Limb (tissue), 2 donors: Measurements from ENCODE around the gene OTOG.

Source experiments
- DNase-seq, 2 donors: peaks; one replicate each; pipeline ENCODE4 v3.0.0-alpha.2; 2016; ENCODE audit errors: extremely low spot score in 2 of 2

OTOG gene

DNA sequence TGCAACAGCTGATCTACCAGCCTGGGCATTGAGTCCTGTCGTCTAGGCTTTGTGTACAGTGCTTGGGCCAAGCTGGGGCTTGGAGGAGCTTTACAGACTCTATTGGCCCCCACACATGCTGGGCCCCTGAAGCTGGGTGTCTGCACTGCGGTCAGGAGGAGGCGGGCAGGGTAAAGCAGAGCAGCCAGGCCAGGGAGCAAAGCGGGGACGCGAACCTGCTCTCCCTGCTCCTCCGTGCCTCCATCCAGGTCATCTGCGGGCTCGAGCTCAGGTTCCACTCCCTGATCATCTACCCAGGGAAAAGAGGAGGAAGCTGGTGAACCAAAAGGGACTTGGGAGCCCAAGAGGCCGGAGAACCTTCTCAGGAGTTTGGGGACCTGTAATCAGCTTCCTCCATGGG lies 29.9 kb upstream of the OTOG start:
- no peak for DNase-seq

DNA sequence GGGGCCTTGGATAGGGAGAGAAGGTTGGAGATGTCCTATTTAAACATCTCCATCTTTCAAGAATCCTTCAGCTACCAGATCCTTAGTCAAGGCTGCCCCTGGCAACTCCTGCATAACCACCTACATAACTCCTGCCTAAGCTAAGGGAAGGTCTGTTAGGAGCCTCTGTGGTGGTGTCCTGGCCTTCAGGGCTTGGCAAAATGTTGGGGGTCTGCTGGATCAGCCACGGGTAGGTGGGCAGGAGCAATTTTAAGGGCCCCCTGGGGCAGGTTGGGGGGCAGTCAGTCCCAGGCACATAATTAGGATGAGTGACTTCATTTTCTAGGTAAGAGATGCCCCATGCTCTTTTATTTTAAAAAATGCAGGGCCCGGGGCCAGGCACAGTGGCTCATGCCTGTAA lies 28.7 kb upstream of the OTOG start:
- no peak for DNase-seq

DNA sequence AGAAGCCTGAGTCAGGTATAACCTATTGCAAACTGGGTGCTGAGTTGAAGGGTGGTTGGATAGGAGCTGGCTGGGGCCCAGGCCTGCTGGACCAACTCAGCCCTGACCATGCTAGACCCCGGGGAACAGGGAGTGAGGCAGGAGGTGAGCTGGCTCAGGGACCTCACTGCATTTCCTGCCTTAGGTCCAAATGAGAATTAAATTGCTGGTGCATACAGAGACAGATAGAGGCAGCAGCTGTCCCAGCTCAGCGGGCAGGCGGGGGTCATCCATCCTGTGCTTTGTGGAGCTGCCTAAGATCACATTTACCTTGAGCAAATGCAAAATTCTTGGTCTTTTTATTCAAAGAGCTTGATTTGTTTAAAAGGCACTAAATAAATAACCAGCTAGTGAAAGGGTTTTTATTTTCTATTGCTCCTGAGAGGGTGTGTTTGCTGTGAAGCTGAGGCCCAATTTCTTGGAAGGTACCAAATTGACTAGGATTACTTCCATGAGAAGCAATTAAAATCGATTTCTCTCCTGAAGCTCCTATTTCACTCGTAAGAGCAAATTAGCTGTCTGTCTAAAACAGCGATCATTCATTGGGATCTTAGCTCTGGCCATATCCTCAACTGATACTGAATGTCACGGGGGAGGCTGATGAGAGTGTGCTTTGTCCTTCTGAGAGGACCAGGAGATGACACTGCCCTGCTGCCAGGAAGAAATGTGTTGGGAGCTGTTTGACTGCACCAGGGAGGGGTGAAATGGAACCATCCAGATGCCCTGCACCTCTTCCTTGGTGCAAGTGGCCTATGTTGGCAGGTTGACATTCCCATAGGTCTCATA lies 27.8 kb upstream of the OTOG start:
- DNase-seq, result no peak

DNA sequence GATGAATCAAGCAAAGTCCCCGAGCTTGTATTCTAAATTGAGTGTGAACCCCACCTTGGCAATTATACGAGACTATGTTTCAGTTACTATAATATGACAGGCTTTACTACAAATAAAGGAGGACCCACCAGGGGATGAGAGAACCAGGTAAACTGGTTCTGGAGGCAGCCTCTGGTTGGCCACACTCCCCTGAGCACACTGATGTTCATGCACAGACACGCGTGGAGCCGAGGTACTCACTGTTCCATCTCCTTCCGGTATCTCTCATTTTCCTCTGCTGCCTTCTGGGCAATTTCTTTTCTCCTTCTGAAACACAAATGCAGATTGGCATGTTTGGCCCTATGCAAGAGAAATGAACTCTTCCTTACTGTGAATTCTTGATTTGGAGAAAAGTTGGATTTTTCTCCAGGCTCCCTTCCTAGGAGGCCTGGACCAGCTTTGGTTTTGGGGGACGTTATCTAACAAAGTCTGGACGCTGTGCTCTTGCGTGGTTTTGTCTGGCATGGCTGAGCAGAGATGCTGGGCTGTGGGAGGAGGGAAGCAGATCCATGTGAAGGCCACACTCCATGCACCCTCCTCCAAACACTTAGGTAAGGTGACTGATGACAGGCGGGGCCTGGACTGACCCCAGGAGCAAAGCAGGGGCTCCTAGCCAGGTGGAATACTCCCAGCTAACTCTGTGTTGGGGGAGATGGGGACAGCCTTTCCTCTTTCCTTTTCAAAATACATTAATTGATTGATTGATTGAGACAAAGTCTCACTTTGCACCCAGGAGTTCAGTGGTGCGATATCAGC lies 25.8 kb upstream of the OTOG start:
- no peak for DNase-seq

DNA sequence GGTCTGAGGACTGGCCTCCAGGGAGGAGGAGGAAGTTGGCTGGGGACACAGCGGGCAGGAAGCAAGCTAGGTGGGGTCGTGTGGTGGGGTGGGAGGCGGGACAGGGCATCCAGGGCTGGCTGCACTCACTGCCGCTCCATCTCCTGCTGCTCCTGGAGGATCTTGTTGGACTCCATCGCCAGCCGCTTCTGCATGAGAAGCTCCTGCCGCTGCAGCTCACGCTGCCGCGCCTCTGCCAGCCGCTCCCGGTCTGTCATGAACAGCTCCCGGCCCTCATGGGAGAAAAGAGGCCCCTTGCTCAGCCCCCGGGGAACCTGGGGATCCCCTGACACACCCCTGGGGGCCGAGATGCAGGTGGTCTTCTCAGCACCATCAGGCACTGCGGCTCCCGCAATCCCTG lies 24.4 kb upstream of the OTOG start:
- DNase-seq, result no peak

DNA sequence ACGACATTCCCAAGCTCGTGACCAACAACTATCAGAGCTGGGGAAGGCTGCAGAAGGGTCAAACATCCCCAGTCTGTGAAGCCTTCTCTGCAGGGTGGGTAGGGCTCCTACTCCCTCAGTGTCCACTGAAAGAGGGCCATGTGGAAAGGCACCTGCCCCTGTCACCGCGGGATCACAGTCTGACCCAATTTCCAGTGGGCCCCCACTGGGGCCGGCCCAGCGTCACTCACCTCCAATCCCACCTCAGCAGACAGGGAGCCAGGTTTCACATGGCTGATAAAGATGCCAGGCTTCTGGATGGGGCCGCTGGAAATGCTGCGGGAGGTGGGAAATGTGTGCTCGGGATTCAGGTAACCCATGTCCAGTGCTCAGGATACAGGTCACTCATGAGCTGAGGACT lies 22.8 kb upstream of the OTOG start:
- no peak for DNase-seq

DNA sequence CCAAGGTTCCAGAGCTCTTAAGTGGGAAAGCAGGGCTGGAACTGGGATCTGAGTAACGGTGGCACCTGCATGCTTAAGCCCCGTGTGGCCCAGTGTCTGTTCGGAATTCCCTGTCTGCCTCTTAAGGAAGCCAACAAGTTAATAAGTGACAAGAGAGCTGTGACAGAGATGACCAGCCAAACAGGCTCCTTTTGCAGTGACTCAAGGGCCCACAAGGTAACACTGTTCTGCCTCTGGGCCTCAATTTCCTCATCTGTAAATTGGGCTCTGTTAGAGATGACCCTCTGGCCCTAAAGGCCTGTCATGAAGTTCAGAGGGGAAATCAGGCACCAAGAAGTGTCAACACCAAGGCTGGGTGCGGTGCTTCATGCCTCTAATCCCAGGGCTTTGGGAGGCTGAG lies 21.5 kb upstream of the OTOG start:
- DNase-seq, result no peak

DNA sequence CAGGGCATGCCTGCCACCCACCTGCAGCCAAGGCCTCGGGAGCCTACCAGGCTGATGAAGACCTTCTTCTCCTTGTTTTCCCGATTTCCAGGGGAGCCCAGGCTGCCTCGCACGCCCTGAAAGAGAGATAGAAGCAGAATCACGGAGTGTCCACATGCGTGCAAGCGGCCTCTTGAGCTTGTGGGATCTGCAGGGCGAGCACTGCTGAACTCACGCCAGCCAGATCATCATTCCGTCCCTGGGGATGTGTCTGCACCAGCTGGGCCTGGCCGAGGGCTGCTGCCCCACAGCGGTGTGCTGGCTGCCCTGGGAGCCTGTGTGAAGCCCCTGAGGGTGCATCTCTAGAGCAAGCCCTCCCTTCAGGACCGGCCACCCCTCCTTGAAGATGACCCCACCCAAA lies 20.7 kb upstream of the OTOG start:
- DNase-seq, result no peak

DNA sequence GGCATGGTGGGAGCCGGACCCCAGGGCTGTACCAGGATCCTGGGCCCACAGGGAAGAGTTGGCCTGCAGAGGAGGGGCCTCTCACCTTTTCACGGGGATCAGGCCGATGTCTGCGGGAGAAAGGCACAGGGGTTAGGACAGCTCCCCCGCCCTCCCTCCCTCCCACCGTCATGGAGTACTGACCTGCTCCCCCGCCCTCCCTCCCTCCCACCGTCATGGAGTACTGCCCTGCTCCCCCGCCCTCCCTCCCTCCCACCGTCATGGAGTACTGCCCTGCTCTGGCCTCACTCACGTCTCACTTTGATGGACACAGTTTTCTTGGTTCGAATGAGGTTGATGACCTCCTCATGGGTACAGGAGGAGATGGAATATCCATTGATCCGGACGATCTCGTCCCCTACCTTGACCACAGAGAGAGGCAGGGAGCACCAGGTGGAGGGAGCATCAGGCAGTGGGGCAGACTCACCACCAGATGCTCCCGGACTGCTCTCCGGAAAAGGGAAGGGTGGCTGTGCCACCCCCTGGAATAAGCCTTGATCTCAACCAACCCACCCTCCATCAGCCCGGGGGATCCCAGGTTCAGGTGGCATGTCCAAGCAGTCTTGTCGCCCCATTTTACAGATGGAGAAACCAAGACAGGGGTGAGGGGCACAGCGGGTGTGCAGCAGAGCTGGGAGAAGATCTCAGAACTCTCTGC lies 20.0 kb upstream of the OTOG start:
- DNase-seq, result no peak

DNA sequence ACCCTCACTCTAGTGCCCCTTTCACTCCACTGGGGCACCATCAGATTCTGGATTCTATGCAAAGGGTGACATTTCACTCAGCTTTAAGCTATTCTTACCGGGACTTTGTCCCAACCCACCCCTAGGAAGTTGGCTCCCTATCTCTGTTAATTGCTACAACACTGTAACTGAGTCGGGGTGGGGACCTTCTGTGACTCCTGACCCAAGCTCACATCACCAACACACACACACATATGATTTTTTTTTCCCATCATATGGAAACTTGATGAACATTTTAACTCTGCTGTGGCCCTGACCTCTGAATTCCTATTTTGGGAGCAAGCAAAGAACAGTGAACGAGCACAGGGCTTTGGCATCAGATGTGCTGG lies 19.4 kb upstream of the OTOG start:
- DNase-seq, result no peak

DNA sequence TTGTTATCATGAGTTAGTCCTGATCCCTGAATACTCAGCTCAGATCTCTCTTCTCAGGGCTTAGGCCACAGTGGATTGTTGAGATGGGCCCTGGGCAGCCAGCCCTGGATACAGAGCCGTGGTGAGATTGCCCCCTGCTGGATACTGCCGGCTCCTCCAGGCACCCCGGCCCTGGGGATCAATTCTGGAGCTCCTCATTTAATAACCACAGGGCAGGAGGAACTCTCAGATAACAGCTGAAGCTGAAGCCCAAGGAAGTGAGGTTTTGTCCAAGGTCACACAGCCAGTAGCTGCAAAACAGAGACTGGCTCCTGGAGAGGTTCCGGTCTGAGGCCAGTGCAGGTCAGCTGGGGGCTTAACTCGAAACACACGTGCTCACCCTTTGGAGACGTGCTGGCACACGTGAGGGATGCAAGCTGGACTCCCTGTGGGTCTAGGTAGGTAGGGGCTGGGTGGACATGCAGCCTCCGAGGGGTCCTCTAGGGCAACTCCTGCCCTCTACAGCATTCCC lies 18.8 kb upstream of the OTOG start:
- DNase-seq, result peak; percentile 52 to 78

DNA sequence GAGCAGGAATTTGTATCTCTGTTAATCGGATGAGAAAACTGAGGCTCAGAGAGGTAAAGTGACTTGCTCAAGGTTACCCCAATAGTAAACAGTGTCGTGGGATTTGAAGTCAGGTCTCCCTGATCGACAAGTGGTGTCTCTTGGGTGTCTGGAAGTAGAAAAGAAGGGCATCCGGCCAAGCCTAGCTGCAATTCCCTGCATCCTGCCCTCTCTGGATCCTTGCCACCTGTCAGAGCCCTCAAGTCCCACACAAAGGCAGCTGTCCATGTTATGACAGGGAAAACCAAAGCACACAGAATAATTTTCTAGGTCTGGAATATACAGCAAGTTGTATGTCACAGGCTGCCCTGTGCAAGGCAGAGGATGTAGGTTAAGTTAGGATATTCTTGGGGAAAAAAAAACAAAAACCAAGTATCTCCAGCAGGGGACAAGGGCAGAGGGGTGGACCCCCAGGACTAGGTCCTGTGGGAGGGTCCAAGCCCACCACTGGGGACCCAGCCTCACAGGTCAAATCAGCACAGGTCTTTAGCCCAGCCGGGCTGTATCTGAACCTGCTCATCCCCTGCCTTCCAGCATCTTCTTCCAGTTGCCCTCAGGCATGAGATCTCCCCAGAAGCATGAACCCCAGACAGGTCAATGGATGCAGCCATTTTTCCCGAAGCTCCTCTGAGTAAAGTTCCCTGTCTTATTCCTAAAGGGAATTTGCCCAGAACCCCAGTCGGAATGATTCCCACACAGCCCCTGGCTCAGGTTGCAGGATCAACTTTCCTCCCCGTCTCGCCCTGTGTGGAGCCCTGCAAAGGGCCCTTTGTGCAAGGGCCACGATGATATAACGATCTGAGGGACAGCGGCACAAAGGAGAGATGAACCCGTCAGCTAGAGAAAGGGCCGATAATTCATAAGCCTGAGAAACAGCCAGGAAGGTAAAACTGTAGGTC lies 17.9 kb upstream of the OTOG start:
- DNase-seq, result peak in 1 of 2 donors; percentile 32

DNA sequence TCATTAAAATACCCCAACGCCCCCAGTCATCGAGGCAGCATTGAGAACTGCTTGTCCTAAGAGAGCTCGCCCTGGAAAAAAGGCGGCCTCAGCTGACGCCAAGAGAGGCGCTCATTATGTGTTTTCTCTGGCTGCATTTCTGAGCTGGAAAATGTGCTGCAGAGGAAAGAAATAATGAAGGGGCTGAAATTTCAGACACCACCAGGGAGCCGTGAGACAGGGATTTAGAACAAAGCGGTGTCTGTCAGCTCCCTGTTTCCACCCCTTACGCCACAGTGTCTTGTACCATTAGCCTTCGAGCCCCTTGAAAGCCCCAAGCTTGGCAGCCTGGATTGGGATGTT lies 17.2 kb upstream of the OTOG start:
- peak; percentile 45 to 74 for DNase-seq

DNA sequence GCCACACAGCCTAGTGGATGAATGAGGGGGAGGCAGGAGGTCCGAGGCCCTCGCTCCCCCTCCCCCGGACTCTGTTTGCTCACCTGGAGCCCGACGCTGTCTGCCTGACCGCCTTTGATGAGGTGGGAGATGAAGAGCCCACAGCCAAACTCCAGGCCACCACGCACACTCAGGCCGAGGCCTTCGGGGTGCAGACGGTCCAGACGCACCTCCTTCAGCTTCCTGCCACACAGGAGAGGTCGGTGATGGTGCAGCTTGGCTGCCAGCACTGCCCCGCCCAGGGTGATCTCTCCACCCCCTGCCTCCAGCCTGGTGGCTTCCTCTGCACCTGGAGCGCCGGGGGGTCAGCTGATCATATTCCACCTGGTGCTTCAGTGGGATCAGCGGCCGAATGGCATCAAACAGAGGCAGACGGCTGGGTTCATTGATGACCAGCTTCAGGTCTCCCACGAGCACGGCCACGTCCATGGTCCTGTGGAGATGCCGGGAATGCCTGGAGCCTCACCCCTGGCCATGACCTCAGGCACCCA lies 15.9 kb upstream of the OTOG start:
- DNase-seq, result no peak

DNA sequence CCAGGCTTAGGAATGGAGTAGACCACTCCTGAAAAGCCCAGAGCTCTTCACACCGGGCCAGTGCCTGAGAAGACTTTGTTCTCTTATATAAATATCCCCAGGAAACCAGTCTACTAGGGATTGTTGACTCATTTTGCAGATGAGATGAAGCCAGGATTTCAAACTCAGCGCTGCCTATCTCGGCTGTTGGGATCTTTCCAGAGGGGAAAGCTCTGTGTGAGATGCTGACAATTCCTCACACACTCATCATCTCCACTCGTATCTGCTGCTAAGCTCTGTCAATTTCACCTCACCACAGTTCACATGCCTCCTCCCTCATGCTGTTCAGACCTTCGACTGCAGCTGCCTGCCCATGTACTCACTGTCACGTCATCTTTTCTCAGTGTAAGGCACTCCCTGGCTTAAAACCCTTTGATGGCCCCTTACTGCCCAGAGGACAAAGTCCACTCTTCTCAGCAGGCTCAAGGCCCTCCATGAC lies 15.4 kb upstream of the OTOG start:
- DNase-seq, result no peak

DNA sequence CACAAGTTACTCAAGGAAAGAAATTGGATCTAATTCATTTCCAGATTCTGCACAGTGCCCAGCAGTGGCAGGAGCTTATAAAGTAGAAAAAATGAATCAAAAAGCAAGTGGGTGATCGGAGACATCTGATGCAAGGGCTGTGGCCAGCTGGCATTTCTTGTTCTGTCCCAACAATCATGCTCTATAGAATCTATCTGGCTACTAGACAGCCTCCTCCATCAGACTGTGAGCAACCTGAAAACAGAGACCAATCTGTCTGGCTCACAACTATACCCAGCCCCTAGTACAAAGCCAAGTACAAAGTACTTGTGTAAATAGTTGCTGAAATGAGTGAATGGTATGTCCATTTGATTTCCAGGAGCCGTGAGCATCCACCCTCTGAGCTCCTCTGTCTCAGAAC lies 14.3 kb upstream of the OTOG start:
- DNase-seq, result no peak

DNA sequence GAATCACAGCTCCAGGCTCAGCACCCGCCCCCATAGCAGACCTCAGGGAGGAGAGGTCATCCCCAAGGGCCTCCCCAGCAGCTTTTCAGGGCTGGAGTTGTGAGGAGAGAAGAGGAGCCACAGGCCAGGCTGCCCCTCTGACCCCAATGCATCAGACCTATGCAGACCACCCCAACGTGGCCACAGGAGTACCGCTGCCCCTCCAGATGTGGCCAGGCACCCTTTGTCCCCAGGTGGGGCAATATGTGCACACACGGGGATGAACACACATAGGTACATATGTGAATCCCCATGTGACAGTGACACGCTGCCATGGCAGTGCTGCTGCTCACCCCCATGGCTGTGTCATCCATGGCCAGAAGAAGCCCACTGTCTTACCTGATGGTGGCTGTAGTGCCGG lies 13.7 kb upstream of the OTOG start:
- no peak for DNase-seq

DNA sequence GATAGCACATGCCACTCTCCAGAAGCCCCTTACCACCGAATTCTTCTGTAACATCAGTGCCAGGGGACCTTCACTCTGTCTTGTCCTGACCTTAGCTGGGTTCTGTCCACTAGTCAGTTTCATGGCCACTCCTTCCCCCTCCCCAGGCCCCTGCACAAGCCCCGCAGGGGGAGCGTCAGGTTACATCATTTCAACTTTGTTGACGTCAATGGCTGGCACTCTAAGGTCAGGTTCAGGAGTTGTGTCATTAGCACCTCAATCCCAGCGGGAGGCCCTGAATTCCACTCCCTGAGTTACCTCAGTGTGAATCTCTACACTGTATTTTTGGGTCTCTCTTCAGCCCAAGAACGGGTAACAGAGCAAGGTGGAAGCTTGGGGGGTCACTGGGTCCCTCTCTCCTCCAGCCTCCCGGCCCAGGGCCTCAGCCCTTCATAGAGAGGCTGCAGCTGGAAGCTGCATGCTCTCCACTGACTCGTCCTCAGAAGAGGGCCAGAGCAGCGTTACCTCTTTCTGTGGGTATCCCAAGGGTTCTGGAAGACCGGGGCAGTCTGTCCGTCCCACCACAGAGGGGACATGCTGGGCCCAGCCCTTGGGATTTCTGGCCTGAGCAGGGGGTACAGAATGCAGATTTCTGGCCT lies 13.2 kb upstream of the OTOG start:
- no peak for DNase-seq

DNA sequence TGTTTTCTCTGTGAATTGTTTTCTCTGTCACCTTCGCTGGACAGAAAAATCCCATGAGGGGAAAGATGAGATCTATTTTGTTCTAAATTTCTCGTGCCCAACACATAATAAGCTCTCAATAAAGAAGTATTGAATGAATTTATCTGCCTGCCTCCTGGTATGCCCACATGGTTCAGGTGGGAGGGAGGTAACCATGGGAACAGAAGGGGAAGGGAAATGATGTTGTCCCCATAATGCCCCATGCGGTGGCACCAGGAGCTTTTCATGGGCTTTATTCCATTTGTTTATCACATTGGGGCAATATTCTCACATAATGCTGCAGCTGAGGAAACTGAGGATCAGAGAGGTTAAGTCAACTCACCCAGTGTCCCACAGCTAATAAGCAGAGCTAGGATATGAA lies 11.6 kb upstream of the OTOG start:
- no peak for DNase-seq

DNA sequence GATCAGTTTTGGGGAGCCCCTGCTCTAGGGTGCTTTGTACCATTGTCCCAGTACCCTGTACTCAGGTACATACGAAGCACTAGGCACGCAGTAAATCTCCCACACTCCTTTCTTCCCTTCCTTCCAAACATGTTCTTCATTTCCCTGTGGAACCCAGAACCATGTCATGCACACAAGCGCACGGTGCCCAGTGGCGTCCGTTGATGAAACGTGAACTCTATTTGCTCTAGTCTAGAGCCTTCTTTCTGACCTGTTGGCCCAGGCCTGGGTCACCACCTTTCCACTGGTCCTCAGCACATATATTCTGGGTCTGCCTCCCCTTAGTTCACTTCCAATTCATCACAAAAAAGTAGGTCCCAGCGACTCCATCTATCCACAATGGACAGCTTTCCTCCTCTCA lies 9.8 kb upstream of the OTOG start:
- DNase-seq, result no peak
